Retina (tissue), 1 donor: ENCODE data around the gene KRTAP10-4.
"Not testable (repeated sequence)": the region's sequence is repeated elsewhere in the genome, so short reads cannot be mapped to it uniquely, and the experiment has no call there.

ENCODE experiments used
- DNase-seq: peaks from one replicate; pipeline ENCODE4 v3.0.0-alpha.2; 2016

The KRTAP10-4 gene

DNA sequence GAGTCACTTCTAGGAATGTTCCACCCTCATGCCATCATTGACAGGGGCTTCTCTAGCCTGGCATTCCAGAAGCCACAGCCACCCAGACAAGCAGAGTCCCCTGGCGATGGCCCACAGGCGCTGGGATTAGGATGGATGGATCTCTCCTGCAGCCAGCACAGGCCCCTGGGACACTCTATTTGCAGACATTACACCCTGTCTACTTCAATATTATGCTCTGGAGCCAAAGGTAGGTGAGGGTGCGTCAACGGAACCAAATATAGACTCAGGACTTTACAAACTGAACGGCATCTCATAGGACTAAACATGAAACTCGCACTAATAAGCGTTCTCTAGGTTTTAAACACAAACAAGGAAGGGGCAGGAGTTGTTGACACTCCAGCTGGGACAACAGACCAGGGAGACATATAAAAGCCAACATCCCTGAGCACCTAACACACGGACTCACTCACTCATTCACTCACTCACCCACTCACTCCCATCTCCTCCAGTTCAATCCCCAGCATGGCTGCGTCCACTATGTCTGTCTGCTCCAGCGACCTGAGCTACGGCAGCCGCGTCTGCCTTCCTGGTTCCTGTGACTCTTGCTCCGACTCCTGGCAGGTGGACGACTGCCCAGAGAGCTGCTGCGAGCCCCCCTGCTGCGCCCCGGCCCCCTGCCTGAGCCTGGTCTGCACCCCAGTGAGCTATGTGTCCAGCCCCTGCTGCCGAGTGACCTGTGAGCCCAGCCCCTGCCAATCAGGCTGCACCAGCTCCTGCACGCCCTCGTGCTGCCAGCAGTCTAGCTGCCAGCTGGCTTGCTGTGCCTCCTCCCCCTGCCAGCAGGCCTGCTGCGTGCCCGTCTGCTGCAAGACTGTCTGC is 26.8 kb downstream of the KRTAP10-4 start, which contains the start of gene KRTAP10-7:
Gene KRTAP10-7 (plus strand): TSS at position 480 of the 861 bp plus-strand sequence. CDS start 25 bp downstream, at position 505.
- DNase-seq: not testable (repeated sequence)

DNA sequence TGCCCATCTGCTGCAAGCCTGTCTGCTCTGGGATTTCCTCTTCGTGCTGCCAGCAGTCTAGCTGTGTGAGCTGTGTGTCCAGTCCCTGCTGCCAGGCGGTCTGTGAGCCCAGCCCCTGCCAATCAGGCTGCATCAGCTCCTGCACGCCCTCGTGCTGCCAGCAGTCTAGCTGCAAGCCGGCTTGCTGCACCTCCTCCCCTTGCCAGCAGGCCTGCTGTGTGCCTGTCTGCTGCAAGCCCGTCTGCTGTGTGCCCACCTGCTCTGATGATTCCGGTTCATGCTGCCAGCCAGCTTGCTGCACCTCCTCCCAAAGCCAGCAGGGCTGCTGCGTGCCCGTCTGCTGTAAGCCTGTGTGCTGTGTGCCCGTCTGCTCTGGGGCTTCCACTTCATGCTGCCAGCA is 27.6 kb downstream of the KRTAP10-4 start:
- not testable (repeated sequence) for DNase-seq

DNA sequence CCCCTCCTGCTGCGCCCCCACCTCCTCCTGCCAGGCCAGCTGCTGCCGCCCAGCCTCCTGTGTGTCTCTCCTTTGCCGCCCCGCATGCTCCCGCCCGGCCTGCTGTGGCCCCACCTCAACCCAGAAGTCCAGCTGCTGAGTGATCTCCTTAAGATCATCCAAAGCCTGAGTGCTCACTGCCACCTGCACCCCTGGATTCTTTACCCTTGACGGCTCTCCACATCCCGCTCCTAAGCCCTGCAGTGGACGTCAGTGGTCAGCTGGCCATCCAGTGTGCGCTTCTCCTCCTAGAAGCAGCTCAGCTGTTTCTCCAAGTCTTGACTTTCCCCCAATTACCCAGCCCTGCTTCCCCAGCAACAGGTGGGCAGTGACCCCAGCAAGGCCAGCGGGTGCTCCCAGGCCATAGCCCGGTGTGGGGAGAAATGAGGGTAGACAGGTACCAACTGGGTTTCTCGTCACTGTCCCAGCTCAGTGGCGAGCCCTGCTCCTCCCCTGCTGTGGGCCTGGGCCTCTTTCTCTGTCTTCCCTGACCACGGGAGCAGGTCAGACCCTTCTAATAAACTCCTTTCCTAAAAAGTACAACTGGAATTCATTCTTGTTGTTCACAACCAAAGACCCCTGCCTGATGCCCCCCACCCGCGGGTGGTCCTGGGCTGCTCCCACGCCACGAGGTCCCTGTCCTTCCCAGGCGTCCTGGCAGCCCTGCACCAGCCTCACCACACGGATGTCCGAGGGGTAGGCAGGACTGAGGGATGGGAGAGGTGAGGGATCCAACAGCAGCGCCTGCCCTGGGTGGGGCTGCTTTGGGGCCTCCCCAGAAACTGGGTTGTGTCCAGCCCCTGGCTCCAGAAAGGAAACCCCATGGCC is 28.3 kb downstream of the KRTAP10-4 start:
- DNase-seq: no peak

- no peak for DNase-seq
Observed at GRCh38 chr21:44602463-44602850, 28.9 kb downstream of the KRTAP10-4 start.

DNA sequence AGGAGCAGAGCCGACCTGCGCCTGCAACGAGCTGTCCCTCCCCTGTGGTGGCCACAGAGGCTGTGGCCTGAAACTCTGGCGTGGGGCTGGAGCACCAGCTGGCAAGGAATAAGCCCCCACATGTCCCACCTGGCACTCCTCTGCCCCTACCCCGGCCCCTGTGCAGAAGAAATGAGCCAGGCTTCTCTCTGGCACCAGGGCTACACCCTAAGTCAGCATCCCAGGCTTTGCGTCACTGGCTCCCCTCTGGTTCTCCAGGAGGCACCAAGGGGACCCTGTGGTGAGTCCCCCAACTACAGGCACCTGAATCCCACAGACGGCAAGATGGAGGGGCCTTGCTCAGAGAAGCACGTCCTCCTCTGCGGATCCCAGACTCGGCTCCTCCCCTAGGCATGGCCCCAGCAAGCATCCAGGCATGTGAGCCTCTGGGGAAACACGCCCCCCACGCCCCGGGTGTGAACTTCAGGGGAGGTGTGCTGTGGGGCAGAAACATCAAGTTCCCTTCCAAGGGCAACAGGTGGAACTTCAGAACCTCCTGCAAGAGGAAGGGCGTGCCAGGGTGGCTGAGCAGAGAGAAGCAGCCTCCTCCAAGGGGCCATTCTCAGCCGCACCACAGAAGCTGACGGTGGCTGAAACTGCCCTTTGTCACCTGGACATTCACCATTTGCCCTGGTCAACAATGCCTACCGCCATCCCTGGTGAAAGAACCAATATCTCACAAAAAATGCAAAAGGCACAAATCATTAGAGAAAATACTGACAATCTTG is 29.8 kb downstream of the KRTAP10-4 start:
- DNase-seq: no peak

DNA sequence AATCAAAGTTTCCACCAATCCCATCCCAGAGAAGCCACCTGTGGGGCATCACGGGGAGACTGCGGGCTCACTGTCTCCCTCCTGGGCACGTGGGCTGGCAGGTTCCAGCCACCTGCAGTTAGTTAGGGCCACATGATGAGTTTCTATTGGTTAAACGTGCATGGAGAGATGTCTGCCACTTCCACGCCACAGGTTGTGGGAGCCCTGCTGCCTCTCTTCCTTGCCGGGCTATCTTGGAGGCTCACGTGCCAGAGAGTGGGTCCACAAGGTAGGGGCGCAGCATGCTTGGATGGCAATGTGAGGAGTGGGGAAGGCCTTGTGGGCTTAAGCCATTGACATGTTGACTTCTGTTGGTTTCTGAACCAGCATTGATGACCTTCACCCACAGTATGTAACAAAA is 30.4 kb downstream of the KRTAP10-4 start:
- DNase-seq: no peak

DNA sequence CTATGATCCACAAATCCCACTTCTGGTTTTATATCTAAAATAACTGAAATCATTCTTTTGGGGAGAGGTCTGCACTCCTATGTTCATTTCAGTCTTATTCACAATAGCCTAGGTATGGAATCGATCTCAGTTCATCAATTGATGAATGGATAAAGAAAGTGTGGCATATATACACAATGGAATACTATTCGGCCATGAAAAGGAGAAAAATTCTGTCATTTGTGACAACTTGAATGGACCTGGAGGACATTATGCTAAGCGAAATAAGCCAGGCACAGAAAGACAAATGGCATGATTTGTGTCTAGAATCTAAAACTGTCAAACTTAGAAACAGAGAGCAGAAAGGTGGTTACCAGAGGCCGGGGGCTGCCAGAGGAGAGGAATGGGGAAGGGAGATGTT is 33.0 kb downstream of the KRTAP10-4 start:
- no peak for DNase-seq

GRCh38 chr21:44609193-44609592 is 35.7 kb downstream of the KRTAP10-4 start:
- no peak for DNase-seq

DNA sequence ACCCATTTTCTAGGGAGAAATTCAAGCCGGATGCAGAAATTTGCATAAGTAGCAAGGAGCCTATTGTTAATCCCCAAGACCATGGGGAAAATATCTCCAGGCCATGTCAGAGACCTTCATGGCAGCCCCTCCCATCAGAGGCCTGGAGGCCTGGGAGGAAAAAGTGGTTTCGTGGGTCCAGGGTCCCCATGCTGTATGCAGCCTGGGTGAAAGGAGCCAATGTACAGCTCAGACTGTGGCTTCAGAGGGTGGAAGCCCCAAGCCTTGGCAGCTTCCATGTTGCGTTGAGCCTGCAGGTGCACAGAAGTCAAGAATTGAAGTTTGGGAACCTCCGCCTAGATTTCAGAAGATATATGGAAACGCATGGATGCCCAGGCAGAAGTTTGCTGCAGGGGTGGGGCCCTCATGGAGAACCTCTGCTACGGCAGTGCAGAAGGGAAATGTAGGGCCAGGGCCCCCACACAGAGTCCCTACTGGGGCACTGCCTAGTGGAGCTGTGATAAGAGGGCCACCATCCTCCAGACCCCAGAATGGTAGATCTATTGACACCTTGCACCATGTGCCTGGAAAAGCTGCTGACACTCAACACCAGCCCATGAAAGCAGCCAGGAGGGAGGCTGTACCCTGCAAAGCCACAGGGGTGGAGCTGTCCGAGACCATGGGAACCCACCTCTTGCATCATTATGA is 36.8 kb downstream of the KRTAP10-4 start:
- not testable (repeated sequence) for DNase-seq

DNA sequence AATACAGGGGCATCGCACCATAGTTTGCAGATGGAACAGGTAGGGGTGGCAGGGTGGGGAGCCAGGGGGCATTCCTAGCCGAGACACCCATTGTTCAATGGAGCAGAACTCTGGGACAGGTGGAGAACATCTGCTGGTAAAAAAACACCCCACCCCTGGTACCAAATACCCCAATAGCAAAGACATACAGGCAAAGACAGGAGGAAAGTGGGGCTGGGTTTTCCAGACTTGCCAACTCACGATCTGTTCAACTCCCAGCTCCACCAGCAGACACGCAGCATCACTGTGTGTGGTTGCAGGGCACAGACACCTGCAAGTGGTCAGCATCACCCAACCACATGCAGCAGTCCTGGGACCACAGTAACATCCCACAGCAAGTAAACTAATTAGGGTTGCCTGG is 38.0 kb downstream of the KRTAP10-4 start:
- DNase-seq: no peak

GRCh38 chr21:44612029-44612486 is 38.5 kb downstream of the KRTAP10-4 start, which contains the start of gene KRTAP10-8:
TSS of gene KRTAP10-8 (plus strand) at chr21:44612079. CDS start at chr21:44612101, 22 bp downstream.
- DNase-seq: no peak

DNA sequence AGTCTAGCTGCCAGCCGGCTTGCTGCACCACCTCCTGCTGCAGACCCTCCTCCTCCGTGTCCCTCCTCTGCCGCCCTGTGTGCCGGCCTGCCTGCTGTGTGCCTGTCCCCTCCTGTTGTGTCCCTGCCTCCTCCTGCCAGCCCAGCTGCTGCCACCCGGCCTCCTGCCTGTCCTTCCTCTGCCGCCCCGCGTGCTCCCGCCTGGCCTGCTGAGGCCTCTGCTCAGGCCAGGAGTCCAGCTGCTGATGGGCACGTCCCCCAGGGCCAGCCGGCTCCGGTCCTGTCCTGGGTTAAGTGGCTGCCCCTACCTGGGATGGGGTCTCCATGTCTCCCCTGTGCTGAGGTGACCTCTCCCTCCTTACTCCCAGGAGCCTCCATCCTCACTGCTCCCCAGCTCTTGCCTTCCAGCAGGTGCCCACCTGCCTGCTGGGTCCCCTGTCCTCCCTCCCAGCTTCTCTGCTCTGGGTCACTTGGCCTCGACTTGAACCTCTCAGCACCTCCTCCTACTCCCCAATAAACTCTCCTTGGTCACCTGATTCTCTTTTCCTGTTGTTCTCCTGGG is 39.2 kb downstream of the KRTAP10-4 start:
- DNase-seq: no peak

DNA sequence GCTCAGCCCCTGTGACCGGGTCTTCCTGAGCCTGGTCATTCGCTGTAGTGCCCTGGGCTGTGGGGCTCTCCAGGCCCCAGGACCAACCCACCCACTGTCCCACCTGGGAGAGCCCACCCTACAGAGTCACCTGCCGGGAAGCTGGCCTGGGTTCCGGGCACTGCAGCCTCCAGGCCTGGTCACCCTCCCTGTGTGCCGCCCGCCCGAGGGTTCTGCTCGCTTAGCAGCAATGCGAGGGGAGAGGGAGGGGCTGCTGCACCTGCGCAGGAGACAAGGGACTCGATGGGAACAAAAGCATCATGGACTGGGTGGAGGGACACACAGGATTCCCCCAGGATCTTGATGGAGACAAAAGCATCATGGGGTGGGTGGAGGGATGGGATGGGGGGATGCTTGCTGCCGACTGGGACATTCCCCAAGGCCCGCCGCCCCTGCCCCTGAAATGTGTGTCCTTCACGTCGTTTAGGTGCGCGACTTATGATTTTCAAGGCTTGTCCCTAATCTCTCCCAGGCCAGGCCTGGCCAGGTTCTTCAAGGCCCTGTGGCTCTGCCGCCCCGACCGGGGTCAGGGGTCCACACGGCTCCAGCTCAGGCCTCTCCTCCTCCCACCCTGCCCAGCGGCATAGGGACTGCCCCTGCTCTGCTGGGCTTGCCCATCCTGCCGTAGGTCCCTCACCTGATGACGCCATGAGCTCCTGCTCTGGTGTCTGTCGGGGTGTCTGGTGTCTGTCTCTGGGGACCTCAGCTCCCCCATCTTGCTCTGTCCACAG is 40.0 kb downstream of the KRTAP10-4 start:
- no peak for DNase-seq

DNA sequence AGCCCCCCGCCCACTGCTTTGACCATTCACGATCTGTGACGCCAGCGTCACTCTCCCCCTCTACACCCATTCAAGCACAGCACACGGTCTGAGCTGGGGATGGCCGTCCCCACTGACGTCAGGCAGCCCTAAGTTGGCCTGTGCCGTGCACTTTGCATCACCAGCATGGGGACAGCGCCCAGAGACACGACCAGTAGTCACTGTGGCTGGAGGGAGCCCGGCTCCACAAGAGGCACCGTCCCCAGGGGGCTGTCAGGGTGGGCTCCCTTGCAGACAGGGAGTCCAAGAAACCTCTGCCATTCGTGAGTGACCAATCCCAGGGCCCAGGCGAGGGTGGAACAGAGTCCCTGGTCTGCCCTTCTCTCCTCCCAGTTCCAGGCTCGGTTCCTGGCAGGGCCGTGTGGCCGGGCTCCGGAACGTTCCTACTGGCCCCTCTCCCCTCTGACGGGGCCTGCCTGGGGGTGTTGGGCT is 40.7 kb downstream of the KRTAP10-4 start:
- DNase-seq: no peak

- DNase-seq: no peak
Observed at GRCh38 chr21:44614961-44615391, 41.4 kb downstream of the KRTAP10-4 start.

DNA sequence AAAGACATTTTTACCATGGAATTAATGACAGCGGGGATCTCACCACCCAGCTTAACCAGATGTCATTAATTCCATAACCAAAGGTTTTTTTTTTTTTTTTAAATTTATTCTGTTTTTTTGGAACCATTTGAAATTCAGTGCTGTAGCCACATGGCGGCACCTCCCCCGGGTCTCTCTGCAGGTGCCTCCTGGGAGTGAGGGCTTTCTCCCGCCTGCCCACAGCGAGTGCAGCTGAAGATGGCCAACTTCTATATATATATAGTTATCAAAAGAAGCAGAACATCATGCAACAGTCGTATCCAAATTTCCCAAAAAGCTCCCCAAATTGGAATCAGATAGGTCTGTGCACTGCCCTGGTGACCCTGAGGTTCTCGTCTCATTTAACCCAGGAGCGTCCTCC is 41.9 kb downstream of the KRTAP10-4 start:
- DNase-seq: no peak

DNA sequence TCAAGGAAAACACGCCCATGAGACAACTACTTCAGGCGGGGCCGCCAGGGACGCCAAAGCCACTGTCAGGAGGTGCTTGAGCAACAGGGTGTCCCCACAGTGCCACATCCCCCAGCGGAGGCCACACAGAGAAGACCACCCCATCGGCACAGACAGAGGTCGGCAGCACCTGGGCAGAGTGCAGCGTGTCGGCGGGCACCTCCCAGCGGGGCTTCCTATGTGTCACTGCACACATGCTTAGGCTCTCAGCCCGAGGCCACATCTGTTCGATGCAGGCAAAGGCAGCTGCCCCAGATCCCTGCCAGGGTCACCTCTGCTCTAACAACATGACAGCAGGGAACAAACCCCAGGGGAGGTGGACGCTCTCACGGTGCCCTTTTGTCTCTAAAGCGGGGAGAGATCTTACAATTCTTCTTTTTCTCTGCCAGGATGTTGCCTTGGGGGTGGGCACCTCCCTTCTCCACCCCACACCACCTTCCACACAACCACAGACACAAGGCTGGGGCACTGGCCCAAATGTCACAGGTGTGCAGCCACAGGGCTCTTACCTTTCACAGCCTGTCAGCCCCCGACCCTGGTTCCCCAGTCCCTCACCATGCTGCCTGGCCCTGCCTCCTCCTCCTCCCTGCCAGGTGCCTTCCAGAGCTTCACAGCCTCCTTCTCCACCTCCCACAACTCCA is 42.5 kb downstream of the KRTAP10-4 start:
- DNase-seq: peak; percentile 51

GRCh38 chr21:44616591-44616926 is 43.0 kb downstream of the KRTAP10-4 start:
- no peak for DNase-seq

GRCh38 chr21:44617071-44617501 is 43.6 kb downstream of the KRTAP10-4 start:
- DNase-seq: no peak

- DNase-seq: no peak
Observed at GRCh38 chr21:44618504-44618903, 45.0 kb downstream of the KRTAP10-4 start.
